ENCODE data around the gene CYBA. TPM values are rescaled to one million over a fixed set of nuclear protein-coding genes. Genes with fewer than 3 reads are reported as not detected.

Gene CYBA
- total RNA-seq, 2 experiments from 2014 or later = 359 to 601 TPM

GRCh38 chr16:88627531-88628411 lies 23.1 kb downstream of the CYBA start:
- Histone ChIP-seq H3K4me3 (ENCODE audit: low read depth, low read length, poor library complexity, severe bottlenecking) (no peak overlapping the region), H2AFZ (ENCODE audit: low read length) (no peak overlapping the region), H3K4me2 (ENCODE audit: low read length) (no peak overlapping the region), H3K4me1 (ENCODE audit: insufficient read depth, low read length, poor library complexity, severe bottlenecking) (no peaks in the 10 kb centered on the region), H3K9me2 (ENCODE audit: insufficient read depth, low read length) (no peaks in the 10 kb centered on the region), H3K27ac (ENCODE audit: low read depth, low read length, poor library complexity, severe bottlenecking) (no peak overlapping the region), H3K36me3 (ENCODE audit: insufficient read depth, low read length) (peaks cover 87% of the 10 kb centered on the region), H3K79me2 (ENCODE audit: insufficient read depth, low read depth, low read length) (no peaks in the 10 kb centered on the region), H4K20me1 (ENCODE audit: insufficient read depth, low read length) (no peaks in the 10 kb centered on the region), H3K9me3 (ENCODE audit: low read length) (no peaks in the 10 kb centered on the region)
- CTCF ChIA-PET (ENCODE audit: unreplicated experiment) = no interaction called here
- DNase-seq (ENCODE audit: low spot score) = no peak
- TF ChIP-seq EZH2phosphoT487 (IDR thresholded peaks at IDR 0.05; ENCODE audit: borderline replicate concordance, low read depth, low read length) = no peak
- no peak for TF ChIP-seq CTCF (conservative IDR thresholded peaks at IDR 0.05; ENCODE audit: low read length)
- POLR2A ChIA-PET = no interaction called here
- intact Hi-C loops (cut with micrococcal nuclease; ENCODE audit: unreplicated experiment) = no loop called here
- BruUV-seq (replicated peaks) = no TSS peak

GRCh38 chr16:88626646-88627045 lies 24.2 kb downstream of the CYBA start:
- CTCF ChIA-PET (ENCODE audit: unreplicated experiment) = no interaction called here
- intact Hi-C loops (cut with micrococcal nuclease; ENCODE audit: unreplicated experiment) = no loop called here
- Histone ChIP-seq H3K36me3 (ENCODE audit: insufficient read depth, low read length) (peaks cover 88% of the 10 kb centered on the region), H4K20me1 (ENCODE audit: insufficient read depth, low read length) (no peaks in the 10 kb centered on the region), H3K9me2 (ENCODE audit: insufficient read depth, low read length) (no peaks in the 10 kb centered on the region), H3K27ac (ENCODE audit: low read depth, low read length, poor library complexity, severe bottlenecking) (no peak overlapping the region), H2AFZ (ENCODE audit: low read length) (no peak overlapping the region), H3K4me2 (ENCODE audit: low read length) (no peak overlapping the region), H3K4me3 (ENCODE audit: low read depth, low read length, poor library complexity, severe bottlenecking) (no peak overlapping the region), H3K4me1 (ENCODE audit: insufficient read depth, low read length, poor library complexity, severe bottlenecking) (no peaks in the 10 kb centered on the region), H3K9me3 (ENCODE audit: low read length) (no peaks in the 10 kb centered on the region), H3K79me2 (ENCODE audit: insufficient read depth, low read depth, low read length) (no peaks in the 10 kb centered on the region)
- POLR2A ChIA-PET = no interaction called here
- TF ChIP-seq CTCF (conservative IDR thresholded peaks at IDR 0.05; ENCODE audit: low read length) (no peak), EZH2phosphoT487 (IDR thresholded peaks at IDR 0.05; ENCODE audit: borderline replicate concordance, low read depth, low read length) (no peak)
- no TSS peak for BruUV-seq (replicated peaks)
- no peak for DNase-seq (ENCODE audit: low spot score)

GRCh38 chr16:88624977-88625576 lies 25.8 kb downstream of the CYBA start:
- no peak overlapping the region for H3K27ac ChIP-seq (ENCODE audit: low read depth, low read length, poor library complexity, severe bottlenecking)
- H3K4me2 ChIP-seq (ENCODE audit: low read length) = no peak overlapping the region
- H4K20me1 ChIP-seq (ENCODE audit: insufficient read depth, low read length) = no peaks in the 10 kb centered on the region
- no peaks in the 10 kb centered on the region for H3K9me2 ChIP-seq (ENCODE audit: insufficient read depth, low read length)
- no TSS peak for BruUV-seq (replicated peaks)
- ChIA-PET CTCF (ENCODE audit: unreplicated experiment) (no interaction called here), POLR2A (no interaction called here)
- intact Hi-C loops (cut with micrococcal nuclease; ENCODE audit: unreplicated experiment) = no loop called here
- no peaks in the 10 kb centered on the region for H3K79me2 ChIP-seq (ENCODE audit: insufficient read depth, low read depth, low read length)
- H3K36me3 ChIP-seq (ENCODE audit: insufficient read depth, low read length) = peaks cover 77% of the 10 kb centered on the region
- no peak overlapping the region for H3K4me3 ChIP-seq (ENCODE audit: low read depth, low read length, poor library complexity, severe bottlenecking)
- no peaks in the 10 kb centered on the region for H3K9me3 ChIP-seq (ENCODE audit: low read length)
- H2AFZ ChIP-seq (ENCODE audit: low read length) = no peak overlapping the region
- DNase-seq (ENCODE audit: low spot score) = no peak
- TF ChIP-seq CTCF (conservative IDR thresholded peaks at IDR 0.05; ENCODE audit: low read length) = no peak
- no peak for TF ChIP-seq EZH2phosphoT487 (IDR thresholded peaks at IDR 0.05; ENCODE audit: borderline replicate concordance, low read depth, low read length)
- no peaks in the 10 kb centered on the region for H3K4me1 ChIP-seq (ENCODE audit: insufficient read depth, low read length, poor library complexity, severe bottlenecking)
